Erythroblast (primary cell): ENCODE data around the gene CNTROB.
"Not testable (repeated sequence)": the region's sequence is repeated elsewhere in the genome, so short reads cannot be mapped to it uniquely, and the experiment has no call there.

Experiments
- DNase-seq, 2 experiments: peaks; one replicate each; lab custom pipeline; 2025; lab: John Stamatoyannopoulos, UW
- GATA1 ChIP-seq: IDR thresholded peaks from 2 replicates; pipeline ENCODE4 v1.6.1; 2011; ENCODE audit warnings: low read depth, mild to moderate bottlenecking, control low read depth, low read length, moderate library complexity
- POLR2A ChIP-seq: IDR thresholded peaks from 2 replicates; pipeline ENCODE4 v1.6.1; 2011; ENCODE audit warnings: mild to moderate bottlenecking, low read length

The CNTROB gene

GRCh38 chr17:7944326-7944725, 12.3 kb downstream of the CNTROB start:
- no peak for DNase-seq
- no peak for TF ChIP-seq POLR2A
- no peak for TF ChIP-seq GATA1

- TF ChIP-seq POLR2A (no peak), GATA1 (no peak)
- no peak for DNase-seq
Measured at GRCh38 chr17:7945651-7946050, 13.6 kb downstream of the CNTROB start.

- no peak for DNase-seq
- TF ChIP-seq GATA1 (no peak), POLR2A (no peak)
Measured at GRCh38 chr17:7946441-7946840, 14.4 kb downstream of the CNTROB start.

DNA sequence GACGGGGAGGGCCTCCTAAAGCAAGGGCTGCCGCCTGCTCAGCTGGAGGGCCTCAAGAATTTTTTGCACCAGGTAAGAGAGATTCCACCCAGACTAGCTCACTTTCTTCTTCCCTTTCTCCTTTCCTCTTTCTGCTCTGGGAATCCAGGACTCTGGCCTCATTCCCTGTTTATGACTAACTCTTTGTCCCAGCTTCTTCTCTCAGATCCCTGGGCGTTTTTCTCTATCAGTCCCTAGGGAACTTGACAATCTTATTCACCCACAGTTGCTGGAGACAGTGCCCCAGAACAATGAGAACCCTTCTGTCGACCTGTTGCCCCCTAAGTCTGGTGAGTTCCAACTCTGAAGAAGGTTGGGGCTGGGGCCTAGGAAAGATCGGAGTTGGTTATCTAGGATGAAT, 15.6 kb downstream of the CNTROB start:
- no peak for TF ChIP-seq POLR2A
- no peak for DNase-seq

GRCh38 chr17:7950578-7950977, 18.6 kb downstream of the CNTROB start:
- TF ChIP-seq GATA1 = no peak
- no peak for TF ChIP-seq POLR2A
- DNase-seq = no peak

DNA sequence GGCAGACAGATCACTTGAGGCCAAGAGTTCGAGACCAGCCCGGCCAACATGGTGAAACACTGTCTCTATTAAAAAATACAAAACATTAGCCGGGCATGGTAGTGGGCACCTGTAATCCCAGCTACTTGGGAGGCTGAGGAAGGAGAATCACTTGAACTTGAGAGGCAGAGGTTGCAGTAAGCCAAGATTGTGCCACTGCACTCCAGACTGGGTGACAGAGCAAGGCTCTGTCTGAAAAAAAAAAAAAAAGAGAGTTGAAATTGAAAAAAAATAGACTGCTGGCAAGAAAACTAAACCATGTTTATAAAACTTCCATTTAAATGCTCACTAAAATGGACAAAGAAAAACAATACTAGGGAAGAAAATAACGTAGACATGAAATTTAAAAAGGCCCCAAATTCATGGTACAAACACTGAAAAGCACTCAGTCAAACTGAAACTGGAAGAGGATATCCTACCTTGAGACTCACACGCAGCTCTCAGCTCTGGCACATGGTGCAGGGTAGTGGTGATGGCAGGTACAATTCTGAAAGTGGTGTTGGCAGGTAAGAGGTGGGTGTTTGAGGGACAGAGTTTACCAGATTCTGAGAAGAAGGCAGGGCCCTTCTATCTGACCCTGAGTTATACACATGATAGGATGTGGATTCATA, 19.3 kb downstream of the CNTROB start:
- no peak for DNase-seq
- TF ChIP-seq POLR2A (no peak), GATA1 (no peak)

GRCh38 chr17:7953266-7953665, 21.3 kb downstream of the CNTROB start:
- not testable (repeated sequence) for DNase-seq

GRCh38 chr17:7955414-7956227, 23.6 kb downstream of the CNTROB start:
- no peak for DNase-seq
- no peak for TF ChIP-seq POLR2A
- TF ChIP-seq GATA1 = no peak

GRCh38 chr17:7956228-7956965, 24.4 kb downstream of the CNTROB start:
- TF ChIP-seq GATA1 = no peak
- TF ChIP-seq POLR2A = no peak
- no peak for DNase-seq

GRCh38 chr17:7959503-7960253, 27.7 kb downstream of the CNTROB start:
- no peak for DNase-seq
- TF ChIP-seq GATA1 (no peak), POLR2A (no peak)

GRCh38 chr17:7961421-7961820, 29.4 kb downstream of the CNTROB start:
- TF ChIP-seq GATA1 (no peak), POLR2A (no peak)
- DNase-seq = no peak

DNA sequence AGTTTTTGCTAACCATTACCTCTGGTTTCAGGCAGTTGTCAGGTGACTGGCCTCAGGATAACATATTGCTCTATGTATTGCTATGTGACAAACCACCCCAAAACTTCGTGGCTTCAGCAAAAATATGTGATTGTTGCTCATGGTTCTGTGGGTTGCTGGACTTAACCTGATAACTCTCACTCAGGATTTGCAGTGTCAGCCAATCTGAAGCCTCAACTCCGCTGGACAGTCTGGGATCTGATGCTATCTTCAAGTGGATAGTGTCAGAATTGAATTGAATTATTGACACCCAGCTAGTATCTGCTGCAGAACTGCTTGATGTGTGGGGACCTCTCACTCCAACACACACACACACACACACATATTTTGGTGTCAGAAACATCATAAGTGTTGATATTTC, 35.7 kb downstream of the CNTROB start:
- DNase-seq = no peak

GRCh38 chr17:7969433-7969832, 37.4 kb downstream of the CNTROB start:
- no peak for TF ChIP-seq GATA1
- TF ChIP-seq POLR2A = no peak
- no peak for DNase-seq

More for the DNA sequence above, 35.7 kb downstream of the CNTROB start:
- TF ChIP-seq POLR2A (no peak), GATA1 (no peak)
